ACHN (cell line): Measurements from ENCODE around the gene TXNDC11.
"Not testable (repeated sequence)": the region's sequence is repeated elsewhere in the genome, so short reads cannot be mapped to it uniquely, and the experiment has no call there.

ENCODE experiments used
- DNase-seq: peaks from one replicate; pipeline ENCODE4 v3.0.0-alpha.2; 2015
- in situ Hi-C: cut with HindIII; loops from 2 replicates; pipeline ENCODE4 v1.10.0; 2017; ENCODE audit warnings: low sequenced_read_pairs, low pct_ligation_motif_present, low pct_unique_long_range_greater_than_20kb

TXNDC11 gene, protein sequence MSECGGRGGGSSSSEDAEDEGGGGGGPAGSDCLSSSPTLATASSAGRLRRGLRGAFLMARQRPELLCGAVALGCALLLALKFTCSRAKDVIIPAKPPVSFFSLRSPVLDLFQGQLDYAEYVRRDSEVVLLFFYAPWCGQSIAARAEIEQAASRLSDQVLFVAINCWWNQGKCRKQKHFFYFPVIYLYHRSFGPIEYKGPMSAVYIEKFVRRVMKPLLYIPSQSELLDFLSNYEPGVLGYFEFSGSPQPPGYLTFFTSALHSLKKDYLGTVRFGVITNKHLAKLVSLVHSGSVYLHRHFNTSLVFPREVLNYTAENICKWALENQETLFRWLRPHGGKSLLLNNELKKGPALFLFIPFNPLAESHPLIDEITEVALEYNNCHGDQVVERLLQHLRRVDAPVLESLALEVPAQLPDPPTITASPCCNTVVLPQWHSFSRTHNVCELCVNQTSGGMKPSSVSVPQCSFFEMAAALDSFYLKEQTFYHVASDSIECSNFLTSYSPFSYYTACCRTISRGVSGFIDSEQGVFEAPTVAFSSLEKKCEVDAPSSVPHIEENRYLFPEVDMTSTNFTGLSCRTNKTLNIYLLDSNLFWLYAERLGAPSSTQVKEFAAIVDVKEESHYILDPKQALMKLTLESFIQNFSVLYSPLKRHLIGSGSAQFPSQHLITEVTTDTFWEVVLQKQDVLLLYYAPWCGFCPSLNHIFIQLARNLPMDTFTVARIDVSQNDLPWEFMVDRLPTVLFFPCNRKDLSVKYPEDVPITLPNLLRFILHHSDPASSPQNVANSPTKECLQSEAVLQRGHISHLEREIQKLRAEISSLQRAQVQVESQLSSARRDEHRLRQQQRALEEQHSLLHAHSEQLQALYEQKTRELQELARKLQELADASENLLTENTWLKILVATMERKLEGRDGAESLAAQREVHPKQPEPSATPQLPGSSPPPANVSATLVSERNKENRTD

DNA sequence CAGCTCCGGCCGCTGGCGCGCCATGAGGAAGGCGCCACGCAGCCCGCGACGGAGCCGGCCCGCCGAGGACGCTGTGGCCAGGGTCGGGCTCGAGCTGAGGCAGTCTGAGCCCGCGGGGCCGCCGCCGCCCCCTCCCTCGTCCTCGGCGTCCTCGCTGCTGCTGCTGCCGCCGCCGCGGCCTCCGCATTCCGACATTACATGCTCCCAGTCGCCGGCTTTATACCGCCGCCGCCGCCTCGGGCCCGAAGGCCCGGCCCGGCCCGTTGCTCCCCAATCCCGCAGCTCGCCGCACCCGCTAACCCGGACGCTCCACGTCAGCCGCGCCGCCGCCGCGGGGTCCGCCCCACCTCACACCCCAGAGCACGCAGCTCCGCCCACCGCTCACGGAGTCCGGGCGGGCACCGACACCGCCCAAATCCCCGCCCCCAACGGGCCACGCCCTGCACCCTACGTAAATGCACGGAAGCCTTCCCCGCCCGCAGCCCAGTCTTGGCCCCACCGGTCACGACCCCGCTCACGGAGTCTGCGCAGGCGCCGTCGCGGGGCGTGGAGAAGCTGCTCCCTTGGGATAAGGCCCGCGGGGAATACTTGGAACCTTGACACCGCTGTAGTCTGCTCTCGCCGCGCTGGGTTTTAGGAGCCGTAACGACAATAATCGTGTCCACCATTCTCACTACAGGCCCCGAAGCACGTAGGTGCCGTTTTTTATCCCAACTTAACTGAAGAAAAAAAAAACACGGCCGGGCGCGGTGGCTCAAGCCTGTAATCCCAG, at the start of gene TXNDC11:
TXNDC11 (minus strand) TSS at position 322 of the 772 bp plus-strand sequence; CDS start at position 195, 127 bp downstream.
- peak; percentile 99 for DNase-seq
- in situ Hi-C loops, result no loop called here

DNA sequence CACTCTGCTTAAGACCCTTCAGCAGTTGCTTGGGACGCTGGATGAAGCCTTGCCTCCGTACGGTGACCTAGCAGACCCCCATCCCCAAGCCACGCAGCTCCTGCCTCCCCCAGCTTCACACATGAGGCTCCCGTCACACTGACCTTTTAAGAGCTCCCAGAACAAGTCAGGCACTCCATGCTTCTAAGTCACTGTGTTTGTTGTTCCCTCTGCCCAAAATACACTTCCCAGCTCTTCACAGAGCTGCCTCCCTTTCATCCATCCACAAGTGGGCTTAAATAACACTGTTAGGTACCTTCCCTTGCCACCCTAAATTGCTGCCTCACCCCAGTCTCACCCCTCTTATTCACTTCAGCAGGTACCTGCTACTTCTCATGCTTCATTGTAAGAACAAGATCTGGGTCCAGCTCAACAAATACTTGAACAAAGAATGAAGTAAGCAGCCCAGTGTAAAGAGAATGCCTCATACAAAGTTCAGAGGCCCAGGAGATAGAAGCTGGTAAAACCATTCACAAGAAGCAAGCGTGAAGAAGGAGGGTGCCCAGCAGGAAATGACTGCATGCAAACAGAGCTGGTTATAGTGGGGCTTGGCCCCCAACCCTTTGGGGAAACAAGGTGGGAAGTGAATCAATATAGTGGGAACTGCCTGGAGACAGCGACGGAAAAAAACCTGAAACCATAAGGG, 48.6 kb upstream of the TXNDC11 start:
- no peak for DNase-seq
- in situ Hi-C loops, result no loop called here

DNA sequence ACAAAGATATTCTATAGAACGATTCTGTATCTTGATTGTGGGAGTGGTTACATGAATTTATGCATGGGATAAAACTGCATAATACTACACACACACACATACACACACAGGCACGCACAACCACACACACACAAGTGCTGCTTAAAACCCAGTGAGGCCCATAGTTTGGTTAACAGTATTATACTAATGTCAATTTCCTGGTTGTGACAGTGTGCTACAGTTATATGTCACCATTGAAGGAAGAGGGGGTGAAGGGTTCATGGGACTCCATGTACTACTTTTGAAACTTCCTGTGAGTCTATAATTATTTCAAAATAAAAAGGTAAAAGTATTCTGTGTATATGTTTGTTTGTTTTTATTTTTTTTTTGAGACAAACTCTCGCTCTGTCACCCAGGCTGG, 46.3 kb upstream of the TXNDC11 start:
- in situ Hi-C loops, result no loop called here
- DNase-seq, result no peak

DNA sequence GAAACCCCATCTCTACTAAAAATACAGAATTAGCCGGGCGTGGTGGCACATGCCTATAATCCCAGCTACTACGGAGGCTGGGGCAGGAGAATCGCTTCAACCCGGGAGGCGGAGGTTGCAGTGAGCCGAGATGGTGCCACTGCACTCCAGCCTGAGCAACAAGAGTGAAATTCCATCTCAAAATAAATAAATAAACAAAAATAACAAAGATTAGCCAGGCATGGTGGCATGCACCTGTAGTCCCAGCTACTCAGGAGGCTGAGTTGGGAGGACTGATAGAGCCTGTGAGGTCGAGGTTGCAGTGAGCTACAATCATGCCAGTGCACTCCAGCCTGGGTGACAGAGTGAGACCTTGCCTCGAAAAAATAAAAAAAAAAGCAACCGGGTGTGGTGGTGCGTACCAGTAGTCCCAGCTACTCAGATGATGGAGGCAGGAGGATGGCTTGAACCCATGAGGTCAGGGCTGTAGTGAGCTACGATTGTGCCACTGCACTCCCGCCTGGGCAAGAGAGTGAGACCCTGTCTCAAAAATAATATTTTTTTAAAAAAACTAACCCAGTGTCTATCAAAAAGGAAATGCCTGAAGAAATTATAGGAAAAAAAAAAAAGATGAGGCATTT, 42.4 kb upstream of the TXNDC11 start:
- DNase-seq, in situ Hi-C loops: not testable (repeated sequence)

DNA sequence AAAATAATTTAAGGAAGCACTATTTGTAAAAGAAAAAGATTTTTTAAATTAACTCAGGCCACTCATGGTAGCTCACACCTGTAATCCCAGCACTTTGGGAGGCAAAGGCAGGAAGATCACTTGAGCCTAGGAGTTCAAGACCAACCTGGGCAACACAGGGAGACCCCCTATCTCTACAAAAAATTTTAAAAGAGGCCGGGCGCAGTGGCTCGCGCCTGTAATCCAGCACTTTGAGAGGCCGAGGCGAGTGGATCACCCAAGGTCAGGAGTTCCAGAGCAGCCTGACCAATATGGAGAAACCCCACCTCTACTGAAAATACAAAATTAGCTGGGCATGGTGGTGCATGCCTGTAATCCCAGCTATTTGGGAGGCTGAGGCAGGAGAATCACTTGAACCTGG, 41.7 kb upstream of the TXNDC11 start:
- in situ Hi-C loops, DNase-seq: not testable (repeated sequence)

DNA sequence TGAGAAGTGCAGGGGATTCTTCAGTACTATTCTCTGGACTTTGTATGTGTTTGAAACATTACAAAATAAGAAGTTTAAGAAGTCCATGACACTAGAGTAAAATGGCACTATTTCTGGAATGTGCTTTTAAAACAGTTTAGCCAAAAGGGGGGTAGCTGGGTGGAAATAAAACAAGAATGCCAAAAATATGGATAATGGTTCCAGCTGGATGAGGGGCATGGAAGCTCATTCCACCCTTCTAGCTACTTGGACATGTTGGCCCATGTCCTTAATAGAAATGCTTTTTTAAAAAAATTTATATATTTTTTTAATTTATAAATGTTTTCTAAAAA, 41.3 kb upstream of the TXNDC11 start:
- in situ Hi-C loops, result no loop called here
- no peak for DNase-seq

DNA sequence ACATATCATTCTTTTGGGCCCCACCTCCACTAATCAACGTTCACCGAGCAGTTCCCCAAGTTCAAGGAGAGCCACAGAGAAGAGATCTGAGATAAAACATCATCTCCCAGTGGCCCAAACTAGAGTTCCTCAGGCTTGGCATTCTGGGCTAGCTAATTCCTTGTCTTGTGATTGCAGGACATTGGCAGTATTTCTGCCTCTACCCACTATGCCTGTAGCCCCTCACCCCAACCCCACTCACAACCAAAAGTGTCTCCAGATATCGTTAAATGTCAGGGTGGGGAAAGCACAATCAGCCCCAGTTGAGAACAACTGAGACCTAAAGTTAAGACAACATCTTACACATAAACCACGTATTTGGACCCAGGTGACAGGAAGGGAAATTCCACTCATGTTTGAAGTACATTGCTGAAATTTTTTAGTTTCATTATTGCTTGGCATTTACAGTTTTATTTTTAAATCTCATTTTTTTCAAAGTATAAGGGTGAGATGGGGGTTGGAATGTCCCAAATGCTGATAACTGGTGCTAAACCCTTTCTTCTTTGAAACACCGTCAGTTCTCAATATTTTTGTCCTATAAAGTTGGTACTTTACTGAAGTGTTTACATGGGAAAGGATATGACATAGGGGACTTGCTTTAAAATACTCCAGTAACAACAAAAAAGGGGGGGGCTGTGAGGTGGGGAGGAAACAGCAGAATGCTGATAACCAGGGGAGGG, 40.8 kb upstream of the TXNDC11 start:
- in situ Hi-C loops, result no loop called here
- peak; percentile 76 for DNase-seq

DNA sequence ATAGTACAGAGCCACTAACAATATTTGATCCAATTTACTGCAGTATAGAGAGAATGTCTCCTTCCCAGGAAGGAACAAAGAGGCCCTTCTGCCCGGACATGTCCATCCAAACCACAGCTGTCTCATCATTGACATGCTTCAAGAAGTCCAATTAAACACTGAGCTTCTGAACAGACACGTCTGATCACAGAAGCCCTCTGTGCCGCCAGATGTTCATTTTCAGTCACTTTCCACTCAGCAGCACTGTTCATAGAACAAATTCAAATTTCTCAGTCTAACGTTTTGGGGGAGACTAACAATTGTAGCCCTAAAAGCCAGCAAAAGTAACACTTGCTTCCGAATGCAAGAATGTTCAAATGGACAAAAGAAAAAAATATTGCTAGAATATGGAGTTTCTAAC, 39.1 kb upstream of the TXNDC11 start:
- in situ Hi-C loops, result no loop called here
- DNase-seq, result no peak

DNA sequence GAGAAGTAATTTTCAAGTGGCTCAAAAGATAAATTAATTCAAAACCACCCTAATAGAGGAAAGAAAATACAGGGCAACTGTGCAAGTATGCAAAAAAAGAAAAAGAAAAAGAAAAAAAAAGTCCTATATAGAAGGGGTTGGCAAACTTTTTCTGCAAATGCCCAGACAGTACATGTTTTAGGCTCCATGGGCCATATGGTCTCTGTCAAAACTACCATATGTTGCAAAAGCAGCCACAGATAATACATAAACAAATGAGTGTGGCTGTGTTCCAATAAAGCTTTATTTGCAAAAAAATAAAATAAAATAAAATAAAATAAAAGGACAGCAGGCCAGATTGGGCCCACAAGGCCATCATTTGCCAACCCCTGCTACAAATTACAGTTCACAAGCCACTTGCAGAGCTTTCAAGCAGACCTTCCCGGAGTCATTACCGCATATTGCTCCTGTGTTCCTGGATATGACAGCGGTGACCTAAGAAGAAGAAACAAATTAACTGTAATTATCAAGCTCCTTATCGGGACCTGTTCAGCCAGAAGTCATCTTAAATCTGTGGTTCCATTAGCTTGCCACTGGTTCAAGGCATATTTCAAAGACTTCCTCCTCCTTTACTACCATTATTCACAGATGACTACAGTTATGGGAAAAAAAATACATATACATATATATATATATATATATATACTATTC, 38.5 kb upstream of the TXNDC11 start:
- DNase-seq, result no peak

DNA sequence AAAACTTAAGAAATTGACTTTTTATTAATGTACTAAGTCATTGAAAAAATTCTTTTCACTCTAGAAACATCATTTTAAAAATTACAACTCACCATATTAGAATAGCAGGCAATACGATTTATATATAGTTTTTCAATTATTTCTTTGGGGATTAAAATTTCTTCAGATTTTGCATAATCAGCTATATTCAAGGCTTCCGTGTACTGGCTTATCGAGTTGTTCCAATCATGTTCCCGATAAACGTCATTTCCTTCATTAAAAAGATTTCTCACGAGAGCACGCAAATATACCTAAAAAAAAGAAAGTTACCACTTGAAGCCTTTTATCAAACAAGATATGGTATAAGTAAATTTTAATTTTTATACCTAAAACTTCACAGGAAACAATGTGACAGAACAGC, 36.4 kb upstream of the TXNDC11 start:
- no peak for DNase-seq

More for the DNA sequence above, 38.5 kb upstream of the TXNDC11 start:
- in situ Hi-C loops, result no loop called here

DNA sequence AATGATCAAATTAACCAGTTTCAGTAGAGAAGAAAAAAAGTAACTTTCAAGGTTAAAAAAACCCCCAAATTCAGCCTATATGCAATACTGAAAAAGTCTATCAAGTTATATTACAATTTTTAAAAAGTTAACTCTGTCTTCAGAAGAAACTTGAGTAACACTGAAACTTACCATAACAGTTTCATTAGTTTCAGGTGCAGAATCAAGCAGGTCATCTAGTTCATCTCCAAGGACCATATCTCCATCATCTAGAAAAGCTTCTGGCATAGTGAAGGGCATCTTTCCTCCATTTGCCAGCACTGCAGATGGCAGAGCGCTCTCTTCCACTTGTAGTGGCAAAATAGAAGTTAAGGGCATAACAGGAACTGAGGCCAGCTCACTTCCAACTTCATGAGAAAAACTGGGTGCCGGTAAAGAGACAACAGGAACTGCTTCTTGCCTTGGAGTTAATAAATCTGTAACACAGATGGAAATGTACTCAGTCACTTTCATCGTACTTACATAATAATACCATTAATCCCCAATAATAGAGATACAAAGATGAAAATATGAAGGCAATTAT, 31.5 kb upstream of the TXNDC11 start:
- in situ Hi-C loops, result no loop called here
- DNase-seq, result no peak

More for the DNA sequence above, 36.4 kb upstream of the TXNDC11 start:
- in situ Hi-C loops, result no loop called here

DNA sequence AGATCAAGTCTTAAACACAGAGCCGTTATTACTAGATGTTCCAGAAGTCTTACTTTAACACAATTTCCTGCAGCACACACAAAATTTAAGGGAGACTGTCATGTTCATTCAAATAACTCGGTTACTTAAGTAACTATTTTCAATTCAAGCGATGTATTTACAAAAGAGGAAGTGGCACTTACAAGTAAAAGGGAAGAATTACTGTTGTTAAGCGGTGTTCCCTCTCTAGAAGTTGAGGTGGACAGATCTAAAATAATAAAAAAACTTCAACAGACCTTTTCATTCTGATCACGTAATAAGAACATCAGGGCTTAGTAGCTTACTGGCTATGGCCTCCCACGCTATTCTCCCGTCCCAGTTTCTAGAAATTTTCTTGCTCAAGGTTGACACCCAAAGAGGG, 26.2 kb upstream of the TXNDC11 start:
- in situ Hi-C loops, result no loop called here
- DNase-seq, result no peak

DNA sequence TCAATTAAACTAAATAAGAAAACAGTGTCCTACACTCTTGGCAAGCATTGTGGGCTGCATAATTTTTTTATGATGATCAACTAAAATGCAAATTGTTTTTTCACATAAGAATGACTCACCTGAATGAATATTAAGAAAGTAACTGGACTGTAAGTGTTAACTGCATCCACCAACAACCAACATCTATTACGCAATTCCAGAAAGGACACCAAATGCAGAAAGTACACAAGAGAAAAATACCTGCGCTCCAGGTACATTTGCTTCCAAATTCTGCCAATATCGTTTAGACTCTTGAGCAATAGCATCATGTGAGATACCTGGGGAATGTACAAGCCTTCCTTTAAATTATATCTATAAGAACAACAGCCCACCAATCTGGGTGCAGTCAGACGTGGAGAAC, 19.8 kb upstream of the TXNDC11 start:
- in situ Hi-C loops, result no loop called here

DNA sequence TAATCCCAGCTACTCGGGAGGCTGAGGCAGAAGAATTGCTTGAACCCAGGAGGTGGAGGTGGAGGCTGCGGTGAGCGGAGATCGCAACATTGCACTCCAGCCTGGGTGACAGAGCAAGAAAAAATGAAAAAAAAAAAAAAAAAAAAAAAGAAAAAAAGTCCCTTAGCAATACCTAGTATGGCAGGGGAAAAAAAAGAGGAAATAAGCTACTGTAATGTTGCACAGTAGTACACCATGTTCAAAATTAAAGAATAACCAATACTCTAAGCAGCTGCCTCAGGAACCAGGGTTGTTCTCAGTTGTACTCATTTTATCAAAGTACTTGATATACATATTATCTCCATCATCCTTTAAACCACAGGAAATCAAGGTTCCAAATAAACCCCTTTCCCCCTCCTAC, 17.3 kb upstream of the TXNDC11 start:
- no peak for DNase-seq
- in situ Hi-C loops, result no loop called here

More for the DNA sequence above, 19.8 kb upstream of the TXNDC11 start:
- DNase-seq, result no peak

DNA sequence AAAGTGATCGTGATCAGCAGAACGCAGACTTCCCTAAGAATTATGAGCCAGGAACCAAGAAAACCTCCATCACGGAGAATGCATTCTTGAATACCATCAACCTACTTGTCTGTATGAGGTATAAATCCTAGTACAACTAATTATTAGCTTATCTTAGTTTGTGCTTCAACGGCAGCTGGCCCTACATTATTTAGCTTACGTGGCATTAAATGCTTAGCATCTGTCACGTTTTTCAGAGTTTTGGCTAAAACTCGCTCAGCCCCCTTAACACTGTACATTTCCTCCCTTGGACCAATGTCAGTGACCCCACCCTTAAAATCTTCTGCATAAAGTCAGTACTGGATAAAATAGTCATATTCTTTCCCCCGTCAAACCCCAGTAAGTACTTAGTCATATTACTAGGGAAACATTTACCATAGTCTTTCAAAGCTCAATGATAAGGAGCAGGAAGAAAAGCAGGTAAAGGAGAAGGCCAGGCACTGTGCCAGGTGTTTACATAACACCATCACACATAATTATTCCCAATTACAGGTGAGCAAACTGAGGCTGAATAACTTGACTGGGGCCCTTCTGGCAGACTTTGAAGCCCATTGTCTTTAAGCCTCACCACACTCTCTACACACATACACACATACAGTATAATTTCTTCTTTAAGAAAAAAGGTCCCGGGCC, 16.6 kb upstream of the TXNDC11 start:
- in situ Hi-C loops, result no loop called here
- DNase-seq, result peak; percentile 20
